GM23338 (cell line): Measurements from ENCODE around the gene LRRFIP2. TPM values are rescaled to one million over a fixed set of nuclear protein-coding genes. Genes with fewer than 3 reads are reported as not detected.

Experiments
- ATAC-seq: fragments of 200-7000 bp; cut with Tn5 transposase; 3 replicates; pipeline ENCODE4 v1.9.1; 2020
- DNase-seq: peaks from one replicate; pipeline ENCODE4 v3.0.0-alpha.2; 2015; ENCODE audit warnings: low spot score
- H2AFZ ChIP-seq: fragments of 200-600 bp; sonication (generic); 2 replicates; pipeline ENCODE4 v1.8.0; 2016; ENCODE audit warnings: antibody characterized with exemption, mild to moderate bottlenecking, moderate library complexity
- H3F3A ChIP-seq: fragments of 200-600 bp; sonication (generic); replicated peaks from 2 replicates; pipeline ENCODE4 v1.8.0; 2017; ENCODE audit warnings: antibody characterized with exemption, mixed run types, low read depth
- H3K27ac ChIP-seq: fragments of 200-600 bp; sonication (generic); 2 replicates; pipeline ENCODE4 v1.6.1; 2016; ENCODE audit warnings: low read depth
- H3K27me3 ChIP-seq: fragments of 200-600 bp; sonication (generic); 2 replicates; pipeline ENCODE4 v1.8.0; 2016; ENCODE audit warnings: mild to moderate bottlenecking, mixed run types, moderate library complexity; ENCODE audit not compliant: insufficient read depth
- H3K36me3 ChIP-seq: fragments of 200-600 bp; sonication (generic); 2 replicates; pipeline ENCODE4 v1.8.0; 2016; ENCODE audit warnings: mild to moderate bottlenecking; ENCODE audit not compliant: insufficient read depth
- H3K4me1 ChIP-seq: fragments of 200-600 bp; sonication (generic); 2 replicates; pipeline ENCODE4 v1.8.0; 2016; ENCODE audit warnings: mild to moderate bottlenecking, moderate library complexity; ENCODE audit not compliant: insufficient read depth
- H3K4me2 ChIP-seq: fragments of 200-600 bp; sonication (generic); 2 replicates; pipeline ENCODE4 v1.7.1; 2017; ENCODE audit warnings: mixed run types
- H3K4me3 ChIP-seq: fragments of 200-600 bp; sonication (generic); 2 replicates; pipeline ENCODE4 v1.6.1; 2016; ENCODE audit warnings: mixed run types
- H3K79me2 ChIP-seq: fragments of 200-600 bp; sonication (generic); replicated peaks from 2 replicates; pipeline ENCODE4 v1.8.0; 2017; ENCODE audit warnings: mild to moderate bottlenecking; ENCODE audit not compliant: insufficient read depth
- H3K9me2 ChIP-seq: fragments of 200-600 bp; sonication (generic); 2 replicates; pipeline ENCODE4 v1.8.0; 2017; ENCODE audit not compliant: insufficient read depth
- H4K20me1 ChIP-seq: fragments of 200-600 bp; sonication (generic); replicated peaks from 2 replicates; pipeline ENCODE4 v1.8.0; 2017; ENCODE audit warnings: mild to moderate bottlenecking; ENCODE audit not compliant: insufficient read depth
- H3K27ac Mint-ChIP-seq: 2 replicates; pipeline ENCODE4 v1.8.0; 2020; ENCODE audit warnings: inconsistent platforms, mild to moderate bottlenecking, moderate library complexity, mixed read lengths
- H3K27me3 Mint-ChIP-seq: 3 replicates; pipeline ENCODE4 v1.8.0; 2022; ENCODE audit warnings: low read depth, mild to moderate bottlenecking, moderate library complexity, mixed read lengths, inconsistent platforms; ENCODE audit not compliant: insufficient read depth, poor library complexity
- H3K36me3 Mint-ChIP-seq: 3 replicates; pipeline ENCODE4 v1.8.0; 2021; ENCODE audit warnings: low read depth, mild to moderate bottlenecking, inconsistent platforms, moderate library complexity, mixed read lengths
- H3K4me1 Mint-ChIP-seq: 3 replicates; pipeline ENCODE4 v1.8.0; 2020; ENCODE audit warnings: mild to moderate bottlenecking, inconsistent platforms, mixed read lengths
- H3K4me3 Mint-ChIP-seq: 3 replicates; pipeline ENCODE4 v1.8.0; 2021; ENCODE audit warnings: moderate library complexity, mild to moderate bottlenecking, inconsistent platforms, mixed read lengths
- H3K9me3 Mint-ChIP-seq: 3 replicates; pipeline ENCODE4 v1.8.0; 2020; ENCODE audit warnings: moderate library complexity, mild to moderate bottlenecking, inconsistent platforms, mixed read lengths
- CREB1 ChIP-seq: fragments of 250-450 bp; sonication (Bioruptor Pico); IDR thresholded peaks from 2 replicates; pipeline ENCODE4 v1.5.0; 2020; ENCODE audit warnings: low read depth, mild to moderate bottlenecking, moderate library complexity
- CTCF ChIP-seq, 2 experiments: fragments of 200-600 bp in 1 of 2; sonication (generic) in 1 of 2; conservative IDR thresholded peaks; 2 replicates each; pipeline versions ENCODE4 v1.5.1 to v1.6.1; 2016 to 2017; ENCODE audit warnings: antibody characterized with exemption in 2 of 2, low read depth in 2 of 2, mild to moderate bottlenecking in 2 of 2, moderate library complexity in 1 of 2
- EZH2 ChIP-seq: fragments of 200-600 bp; sonication (generic); IDR thresholded peaks from one replicate; pipeline ENCODE4 v1.8.0; 2017; ENCODE audit warnings: antibody characterized with exemption, mild to moderate bottlenecking, low read depth; ENCODE audit not compliant: unreplicated experiment
- EZH2phosphoT487 ChIP-seq: fragments of 200-600 bp; sonication (generic); IDR thresholded peaks from one replicate; pipeline ENCODE4 v1.8.1; 2018; ENCODE audit warnings: antibody characterized with exemption; ENCODE audit not compliant: unreplicated experiment
- JUNB ChIP-seq: IDR thresholded peaks from one replicate; pipeline ENCODE4 v1.6.1; 2016; ENCODE audit warnings: antibody characterized with exemption; ENCODE audit not compliant: unreplicated experiment
- NANOG ChIP-seq: IDR thresholded peaks from 2 replicates; pipeline ENCODE4 v1.6.1; 2016; ENCODE audit warnings: antibody characterized with exemption, borderline replicate concordance
- POLR2AphosphoS5 ChIP-seq: IDR thresholded peaks from 2 replicates; pipeline ENCODE4 v1.6.1; 2016; ENCODE audit warnings: antibody characterized with exemption, low read depth
- REST ChIP-seq: IDR thresholded peaks from one replicate; pipeline ENCODE4 v1.6.1; 2018; ENCODE audit warnings: antibody characterized with exemption; ENCODE audit not compliant: unreplicated experiment
- STAT1 ChIP-seq: IDR thresholded peaks from one replicate; pipeline ENCODE4 v1.6.1; 2016; ENCODE audit warnings: antibody characterized with exemption; ENCODE audit not compliant: unreplicated experiment
- ZNF114 ChIP-seq: fragments of 250-450 bp; sonication (Bioruptor Pico); IDR thresholded peaks from 2 replicates; pipeline ENCODE4 v1.5.0; 2020; ENCODE audit warnings: mild to moderate bottlenecking, moderate library complexity
- ZNF331 ChIP-seq: fragments of 250-450 bp; sonication (Bioruptor Pico); IDR thresholded peaks from 2 replicates; pipeline ENCODE4 v1.5.0; 2020; ENCODE audit warnings: low read depth, mild to moderate bottlenecking, moderate library complexity
- ZNF462 ChIP-seq: fragments of 250-450 bp; sonication (Bioruptor Pico); IDR thresholded peaks from 2 replicates; pipeline ENCODE4 v1.5.0; 2020; ENCODE audit warnings: mild to moderate bottlenecking, moderate library complexity
- polyA plus RNA-seq: library from polyadenylated mRNA; unstranded; fragments of >200 nt; fragmentation: Nextera tagmentation; extraction: Ambion mirVana; gene quantifications from 2 replicates; pipeline ENCODE4 v1.2.1, GENCODE V29; 2016
- total RNA-seq: library from RNA; depleted of rRNA; stranded (reverse); fragments of >200 nt; shearing (Covaris generic); gene quantifications from 2 replicates; pipeline ENCODE4 v1.2.3, GENCODE V29; 2014
- TF ChIP-seq, protein P1 (sequence below): IDR thresholded peaks from 2 replicates; pipeline ENCODE4 v1.6.1; 2016; ENCODE audit warnings: antibody characterized with exemption

The LRRFIP2 gene
- total and polyA plus RNA-seq, 2 experiments from 2014 or later = 20.3 to 29.0 TPM

GRCh38 chr3:37064747-37065146 is 109.6 kb downstream of the LRRFIP2 start:
- H3F3A ChIP-seq = no peaks in the 10 kb centered on the region
- H4K20me1 ChIP-seq = no peaks in the 10 kb centered on the region
- Mint-ChIP-seq H3K4me1 (no peaks in the 10 kb centered on the region), H3K27me3 (peaks cover 1% of the 10 kb centered on the region), H3K4me3 (no peak overlapping the region), H3K9me3 (no peaks in the 10 kb centered on the region), H3K27ac (no peak overlapping the region), H3K36me3 (no peaks in the 10 kb centered on the region)
- no peaks in the 10 kb centered on the region for H3K79me2 ChIP-seq
- no peaks in the 10 kb centered on the region for H3K36me3 ChIP-seq
- H3K4me1 ChIP-seq = no peaks in the 10 kb centered on the region
- H3K27me3 ChIP-seq = no peaks in the 10 kb centered on the region
- ATAC-seq (no peak), DNase-seq (no peak)
- no peak for TF ChIP-seq NANOG
- TF ChIP-seq EZH2 = no peak
- TF ChIP-seq ZNF462 (CRISPR knock-in tag) = no peak
- TF ChIP-seq JUNB = no peak
- no peak for TF ChIP-seq REST
- TF ChIP-seq, protein P1, sequence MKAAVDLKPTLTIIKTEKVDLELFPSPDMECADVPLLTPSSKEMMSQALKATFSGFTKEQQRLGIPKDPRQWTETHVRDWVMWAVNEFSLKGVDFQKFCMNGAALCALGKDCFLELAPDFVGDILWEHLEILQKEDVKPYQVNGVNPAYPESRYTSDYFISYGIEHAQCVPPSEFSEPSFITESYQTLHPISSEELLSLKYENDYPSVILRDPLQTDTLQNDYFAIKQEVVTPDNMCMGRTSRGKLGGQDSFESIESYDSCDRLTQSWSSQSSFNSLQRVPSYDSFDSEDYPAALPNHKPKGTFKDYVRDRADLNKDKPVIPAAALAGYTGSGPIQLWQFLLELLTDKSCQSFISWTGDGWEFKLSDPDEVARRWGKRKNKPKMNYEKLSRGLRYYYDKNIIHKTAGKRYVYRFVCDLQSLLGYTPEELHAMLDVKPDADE = no peak
- no peak for TF ChIP-seq EZH2phosphoT487
- TF ChIP-seq ZNF331 (CRISPR knock-in tag) = no peak
- no peak for TF ChIP-seq POLR2AphosphoS5
- TF ChIP-seq STAT1 = no peak
- TF ChIP-seq CREB1 = no peak
- no peak for TF ChIP-seq CTCF (conservative IDR thresholded peaks at IDR 0.05; ENCODE audit: low read depth in 2 of 2)
- no peak for TF ChIP-seq ZNF114
- no peak overlapping the region for H2AFZ ChIP-seq
- H3K9me2 ChIP-seq = no peaks in the 10 kb centered on the region
- no peak overlapping the region for H3K4me3 ChIP-seq
- H3K4me2 ChIP-seq = no peak overlapping the region
- no peak overlapping the region for H3K27ac ChIP-seq
